GM18502 (cell line): ENCODE results near the gene NUP210.

ENCODE experiments used
- ATAC-seq: cut with Tn5 transposase; IDR thresholded peaks from one replicate; pipeline ENCODE4 v1.9.1; 2021; ENCODE audit warnings: mild to moderate bottlenecking; ENCODE audit not compliant: unreplicated experiment, poor library complexity

Gene NUP210

GRCh38 chr3:13280122-13280790 is 139.9 kb downstream of the NUP210 start:
- no peak for ATAC-seq

GRCh38 chr3:13279532-13279910 is 140.6 kb downstream of the NUP210 start:
- ATAC-seq, result no peak

DNA sequence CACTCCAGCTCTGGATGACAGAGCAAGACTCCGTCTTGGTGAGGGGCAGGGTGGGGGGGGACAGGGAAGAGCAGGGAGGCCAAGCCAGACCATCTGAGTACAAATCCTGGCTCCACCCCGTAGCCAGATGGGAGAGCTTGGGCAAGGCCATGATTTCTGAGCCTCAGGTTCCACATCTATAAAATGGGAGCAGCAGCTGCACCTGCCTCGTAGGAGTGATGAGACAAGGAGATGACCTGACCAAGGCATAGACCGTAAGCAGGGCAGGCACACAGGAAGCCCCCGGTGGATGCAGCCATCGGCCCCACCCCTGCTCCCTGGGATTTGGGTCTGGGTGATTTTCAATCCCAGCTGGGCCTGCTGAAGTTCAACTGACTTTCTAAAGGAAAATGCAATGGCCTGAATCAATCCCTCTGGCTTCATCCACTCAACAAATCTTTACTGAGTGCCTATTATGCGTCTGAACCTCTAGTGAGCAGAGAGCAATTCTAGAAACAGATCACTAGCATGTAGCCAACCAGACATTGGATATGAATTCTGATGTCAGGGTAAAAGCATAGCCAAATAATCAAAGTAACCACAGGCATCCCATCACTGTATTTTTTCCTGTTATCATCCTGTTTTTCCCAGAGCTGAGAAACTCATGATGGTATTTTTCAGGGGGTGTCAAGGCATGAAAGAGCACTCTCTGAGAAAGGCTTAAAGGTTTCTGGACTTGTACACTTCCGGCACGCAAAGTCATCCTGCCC is 141.2 kb downstream of the NUP210 start:
- no peak for ATAC-seq

GRCh38 chr3:13277860-13278531 is 142.1 kb downstream of the NUP210 start:
- ATAC-seq, result no peak

GRCh38 chr3:13277196-13277813 is 142.8 kb downstream of the NUP210 start:
- no peak for ATAC-seq

GRCh38 chr3:13276438-13277195 is 143.5 kb downstream of the NUP210 start:
- ATAC-seq, result no peak

DNA sequence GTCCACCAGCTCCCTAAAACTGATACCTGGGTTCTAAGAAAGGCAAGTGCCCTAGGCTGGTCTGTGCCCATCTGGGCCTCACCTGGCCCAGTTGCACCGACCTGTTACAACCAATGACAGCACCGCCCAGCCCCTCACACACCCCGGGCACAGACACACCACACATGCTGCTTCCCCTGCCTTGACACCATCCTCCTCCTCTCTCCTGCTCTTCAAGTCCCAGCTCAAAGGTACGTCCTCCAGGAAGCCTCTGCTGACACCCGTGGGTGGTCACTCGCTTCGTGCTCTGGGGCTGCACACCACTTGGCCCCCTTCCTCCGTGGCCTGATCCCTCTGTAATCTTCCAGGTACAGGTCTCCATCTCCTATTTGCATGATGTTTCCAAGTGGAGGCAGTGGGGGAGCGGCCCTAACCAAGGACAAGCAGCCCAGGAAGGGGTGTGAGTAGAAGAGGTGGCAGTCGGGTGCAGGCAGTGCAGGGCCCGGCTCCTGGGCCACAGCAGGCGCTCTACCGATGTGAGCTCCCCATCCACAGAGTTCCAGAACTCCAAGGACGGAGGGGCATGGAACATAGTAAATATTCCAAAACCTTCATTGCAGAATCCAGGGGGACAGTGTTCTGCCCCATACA is 144.6 kb downstream of the NUP210 start:
- no peak for ATAC-seq

- ATAC-seq, result no peak
Observed at GRCh38 chr3:13274551-13275332, 145.4 kb downstream of the NUP210 start.

GRCh38 chr3:13274125-13274524 is 146.0 kb downstream of the NUP210 start:
- no peak for ATAC-seq

DNA sequence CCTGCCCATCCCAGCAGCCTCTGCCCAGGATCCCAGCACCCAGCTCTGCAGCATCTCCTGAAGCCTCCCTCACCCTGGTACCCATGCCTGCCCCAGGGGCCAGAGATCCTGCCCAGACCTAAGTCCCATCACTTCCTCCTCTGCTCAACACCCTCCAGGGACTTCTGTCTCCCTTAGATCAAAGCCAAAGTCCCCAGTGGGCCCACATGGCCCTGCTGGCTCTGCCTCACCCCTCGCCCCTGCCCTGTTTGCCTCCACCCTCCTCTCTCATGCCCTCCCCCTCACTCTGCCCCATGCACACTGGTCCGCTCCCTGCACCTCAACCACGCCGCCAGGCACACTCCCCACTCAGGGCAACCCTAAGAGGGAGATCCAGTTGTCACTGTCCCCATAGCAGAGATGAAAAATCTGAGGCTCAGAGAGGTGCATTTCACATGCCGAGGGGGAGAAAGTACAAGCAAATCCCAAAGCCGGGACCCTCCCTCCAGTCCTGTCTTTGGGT is 146.5 kb downstream of the NUP210 start:
- ATAC-seq, result no peak

- ATAC-seq, result no peak
Observed at GRCh38 chr3:13272831-13273603, 147.1 kb downstream of the NUP210 start.

DNA sequence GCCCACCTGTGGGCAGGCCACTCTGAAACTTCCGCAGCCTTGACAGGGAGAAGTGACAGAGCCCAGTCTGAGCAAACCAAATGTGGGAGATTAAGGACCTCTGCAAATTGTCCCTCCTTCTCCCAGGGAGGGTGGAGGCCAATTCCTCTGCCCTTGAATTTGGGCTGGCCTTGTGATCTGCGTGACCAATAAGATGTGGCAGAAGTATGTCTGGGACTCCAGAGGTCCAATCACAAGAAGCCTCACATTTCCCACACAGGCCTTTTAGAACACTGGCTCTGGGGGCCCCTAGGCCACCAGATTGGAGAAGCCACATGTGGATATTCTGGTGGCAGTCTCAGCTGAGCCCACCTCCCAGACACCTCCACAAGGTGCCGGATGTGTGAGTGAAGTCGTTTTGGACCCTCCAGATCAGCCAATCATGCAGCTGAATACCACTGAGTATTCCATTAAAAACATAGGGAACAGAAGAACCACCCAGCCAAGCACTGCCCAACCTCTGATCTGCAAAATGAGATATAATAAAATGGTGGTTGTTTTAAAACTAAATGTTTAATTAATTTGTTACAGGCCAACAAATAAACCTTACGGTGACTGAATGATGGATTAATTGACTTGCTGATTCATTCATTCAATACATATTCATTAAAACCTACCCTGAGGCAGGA is 150.3 kb downstream of the NUP210 start:
- no peak for ATAC-seq

DNA sequence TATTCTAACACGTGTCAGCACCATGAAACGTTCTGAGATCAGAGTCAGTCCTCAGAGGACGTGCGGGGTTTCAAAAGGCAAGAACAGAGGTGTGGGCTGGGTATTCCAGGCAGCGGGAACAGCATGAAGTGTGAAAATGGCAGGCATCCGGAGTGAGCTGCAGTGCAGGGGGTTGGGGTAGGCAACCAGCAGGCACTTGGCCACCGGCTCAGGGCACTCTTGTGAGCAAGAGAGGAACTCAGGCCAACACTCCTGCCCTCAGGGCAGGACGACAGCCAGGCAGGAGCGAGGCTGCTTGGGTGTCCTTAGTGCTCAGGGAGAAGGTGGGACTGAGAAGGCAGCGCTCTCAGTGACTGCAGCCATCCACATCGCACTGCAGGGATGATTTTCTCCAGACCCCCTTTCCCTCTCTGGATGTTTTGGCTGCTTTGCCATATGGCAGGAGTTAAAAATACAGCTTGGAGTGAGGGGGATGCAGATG is 151.1 kb downstream of the NUP210 start:
- no peak for ATAC-seq

DNA sequence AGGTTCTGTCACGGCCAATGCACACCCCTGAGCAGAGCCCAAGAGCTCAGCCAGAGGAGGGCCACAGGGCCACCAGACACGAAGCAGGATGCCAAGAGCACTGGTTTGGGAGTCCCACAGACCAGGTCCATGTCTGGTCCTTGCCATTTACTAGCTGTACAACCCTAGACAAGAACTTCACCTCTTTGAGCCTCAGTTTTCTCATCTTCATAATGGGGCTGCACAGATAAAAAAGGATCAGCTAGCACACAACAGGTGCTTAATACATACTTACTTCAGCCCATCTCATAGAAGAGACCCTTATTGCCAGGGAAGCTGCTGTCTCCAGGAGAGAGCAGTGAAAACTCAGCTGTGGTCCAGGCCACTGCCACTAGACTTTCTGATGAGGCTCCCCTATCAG is 152.0 kb downstream of the NUP210 start:
- no peak for ATAC-seq

DNA sequence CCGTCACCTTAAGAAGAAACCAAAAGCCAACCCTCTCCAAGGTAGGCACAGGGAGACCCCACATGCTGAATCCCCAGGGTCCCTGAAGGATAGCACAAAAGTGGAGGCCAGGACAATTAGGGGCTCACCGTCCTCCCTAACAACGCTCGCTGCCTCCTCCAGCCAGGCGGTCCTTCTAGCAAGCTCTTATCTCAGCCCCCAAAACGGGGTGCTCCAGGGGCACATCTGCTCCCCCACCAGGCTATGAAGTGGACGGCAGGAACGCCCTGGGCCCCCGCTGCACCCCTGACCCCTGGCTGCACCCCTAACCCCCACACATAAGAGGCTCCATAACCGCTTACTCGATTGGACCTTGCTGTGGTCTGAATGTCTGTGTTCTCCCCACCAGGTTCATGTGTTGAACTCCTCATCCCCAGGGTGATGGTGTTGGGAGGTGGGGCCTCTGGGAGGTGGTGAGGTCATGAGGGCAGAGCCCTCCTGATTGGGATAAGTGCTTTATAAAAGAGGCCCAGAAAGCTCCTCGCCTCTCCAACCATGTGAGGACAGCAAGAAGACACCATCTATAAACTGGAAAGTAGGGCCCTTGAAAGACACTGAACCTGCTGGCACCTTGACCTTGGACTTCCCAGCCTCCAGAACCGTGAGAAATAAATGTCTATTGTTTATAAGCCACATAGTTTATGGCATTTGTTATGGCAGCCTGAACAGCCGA is 153.3 kb downstream of the NUP210 start:
- ATAC-seq, result no peak
